Hepatocyte (in vitro differentiated cells): ENCODE results near the gene FMO1.

ENCODE experiments used
- CTCF ChIP-seq: fragments of 200-600 bp; sonication (generic); IDR thresholded peaks from 2 replicates; pipeline ENCODE4 v1.5.1; 2016; ENCODE audit warnings: antibody characterized with exemption, mild to moderate bottlenecking; ENCODE audit not compliant: poor library complexity
- EZH2 ChIP-seq: fragments of 200-600 bp; sonication (generic); IDR thresholded peaks from 2 replicates; pipeline ENCODE4 v1.6.1; 2016; ENCODE audit warnings: antibody characterized with exemption, mild to moderate bottlenecking, borderline replicate concordance
- EZH2phosphoT487 ChIP-seq: fragments of 200-600 bp; sonication (generic); IDR thresholded peaks from one replicate; pipeline ENCODE4 v1.6.1; 2018; ENCODE audit warnings: antibody characterized with exemption, mild to moderate bottlenecking, low read depth, moderate library complexity; ENCODE audit not compliant: unreplicated experiment, severe bottlenecking

GRCh38 chr1:171219346-171220080 lies 28.8 kb upstream of the FMO1 start:
- no peak for TF ChIP-seq EZH2
- no peak for TF ChIP-seq CTCF
- TF ChIP-seq EZH2phosphoT487: no peak
